ENCODE data around the gene ASPHD1. TPM values are rescaled to one million over a fixed set of nuclear protein-coding genes. Genes with fewer than 3 reads are reported as not detected.
"Not testable (repeated sequence)": the region's sequence is repeated elsewhere in the genome, so short reads cannot be mapped to it uniquely, and the experiment has no call there.

The ASPHD1 gene
- total RNA-seq, 4 donors from 2014 or later: not detected

- peak; percentile 71 to 97 for DNase-seq (ENCODE audit: low spot score in 2 of 2)
- TF ChIP-seq POLR2A (IDR thresholded peaks at IDR 0.05): no peak
- TF ChIP-seq, protein P1, sequence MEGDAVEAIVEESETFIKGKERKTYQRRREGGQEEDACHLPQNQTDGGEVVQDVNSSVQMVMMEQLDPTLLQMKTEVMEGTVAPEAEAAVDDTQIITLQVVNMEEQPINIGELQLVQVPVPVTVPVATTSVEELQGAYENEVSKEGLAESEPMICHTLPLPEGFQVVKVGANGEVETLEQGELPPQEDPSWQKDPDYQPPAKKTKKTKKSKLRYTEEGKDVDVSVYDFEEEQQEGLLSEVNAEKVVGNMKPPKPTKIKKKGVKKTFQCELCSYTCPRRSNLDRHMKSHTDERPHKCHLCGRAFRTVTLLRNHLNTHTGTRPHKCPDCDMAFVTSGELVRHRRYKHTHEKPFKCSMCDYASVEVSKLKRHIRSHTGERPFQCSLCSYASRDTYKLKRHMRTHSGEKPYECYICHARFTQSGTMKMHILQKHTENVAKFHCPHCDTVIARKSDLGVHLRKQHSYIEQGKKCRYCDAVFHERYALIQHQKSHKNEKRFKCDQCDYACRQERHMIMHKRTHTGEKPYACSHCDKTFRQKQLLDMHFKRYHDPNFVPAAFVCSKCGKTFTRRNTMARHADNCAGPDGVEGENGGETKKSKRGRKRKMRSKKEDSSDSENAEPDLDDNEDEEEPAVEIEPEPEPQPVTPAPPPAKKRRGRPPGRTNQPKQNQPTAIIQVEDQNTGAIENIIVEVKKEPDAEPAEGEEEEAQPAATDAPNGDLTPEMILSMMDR (IDR thresholded peaks at IDR 0.05): no peak
- intact Hi-C loops (cut with DNase I; ENCODE audit: low total_unique reads): no loop called here
- WGBS, 2 donors: 0 to 1% methylated on average over 43 to 44 of the region's 89 CpGs
- peak within 1 kb of the TSS; percentile 91 for H3K4me3 ChIP-seq (ENCODE audit: low read depth, poor library complexity, severe bottlenecking)
Measured at GRCh38 chr16:29925781-29926710, 25.8 kb downstream of the ASPHD1 start, which contains the start of gene KCTD13. TSS of gene KCTD13 (minus strand) at chr16:29926226. CDS start at chr16:29926033, 193 bp downstream.

DNA sequence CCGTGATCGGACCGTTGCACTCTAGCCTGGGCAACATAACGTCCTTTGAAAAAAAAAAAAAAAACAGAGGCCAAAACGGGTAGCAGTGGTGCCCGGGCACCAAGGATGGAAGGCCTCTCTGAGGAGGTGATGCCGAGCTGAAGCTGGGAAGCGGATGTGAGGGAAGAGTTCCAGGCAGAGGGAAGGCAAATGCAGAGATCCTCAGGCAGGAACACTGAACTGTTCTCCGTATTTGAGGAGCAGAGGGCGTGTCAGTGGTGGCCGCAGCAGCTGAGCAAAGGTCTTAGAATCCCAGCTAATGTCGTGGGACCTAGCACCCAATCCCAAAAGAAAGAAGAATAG, 26.4 kb downstream of the ASPHD1 start:
- 2 to 3% methylated on average over 12 of the region's 12 CpGs for WGBS, 2 donors
- TF ChIP-seq POLR2A (IDR thresholded peaks at IDR 0.05): no peak
- TF ChIP-seq, protein P1 (IDR thresholded peaks at IDR 0.05): no peak
- DNase-seq (ENCODE audit: low spot score in 2 of 2): no peak
- peak overlapping the region; percentile 91 for H3K4me3 ChIP-seq (ENCODE audit: low read depth, poor library complexity, severe bottlenecking)
- intact Hi-C loops (cut with DNase I; ENCODE audit: low total_unique reads): no loop called here

DNA sequence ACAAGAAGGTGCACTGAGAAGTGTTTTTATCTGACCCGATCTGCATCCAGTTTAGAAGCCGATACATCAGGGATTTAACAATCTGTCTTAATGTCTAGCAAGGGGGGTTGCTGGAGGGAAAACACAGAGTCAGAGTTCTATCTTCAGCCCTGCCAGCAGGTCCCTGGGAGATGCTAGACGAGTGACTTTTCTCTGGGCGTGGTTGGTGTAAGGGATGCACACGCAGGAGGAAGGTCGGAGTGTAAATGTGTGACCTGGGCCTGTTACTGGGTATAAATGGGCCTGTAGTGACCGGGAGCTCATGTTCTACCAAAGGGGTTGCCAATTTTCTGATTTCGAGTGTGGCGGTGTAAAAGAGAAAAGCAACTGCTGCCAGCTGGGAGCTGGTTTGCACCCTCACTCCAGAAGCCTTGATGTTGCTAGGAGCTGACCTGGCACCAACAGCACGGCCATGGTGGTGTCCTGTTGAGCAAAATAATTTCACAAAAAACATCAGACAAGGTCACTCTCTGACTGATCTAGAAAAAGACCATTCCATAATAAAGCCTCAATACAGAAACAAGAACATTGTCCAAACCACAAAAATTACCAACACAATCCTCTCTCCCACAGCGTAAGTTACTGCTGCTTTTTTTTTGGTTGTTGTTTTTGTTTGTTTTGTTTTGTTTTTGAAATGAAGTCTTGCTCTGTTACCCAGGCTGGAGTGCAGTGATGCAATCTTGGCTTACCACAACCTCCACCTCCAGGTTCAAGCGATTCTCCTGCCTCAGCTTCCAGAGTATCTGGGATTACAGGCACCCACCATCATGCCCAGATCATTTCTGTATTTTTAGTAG, 27.0 kb downstream of the ASPHD1 start:
- 56 to 58% methylated on average over 12 of the region's 12 CpGs for WGBS, 2 donors
- DNase-seq (ENCODE audit: low spot score in 2 of 2): peak in 1 of 2 donors; percentile 57
- intact Hi-C loops (cut with DNase I; ENCODE audit: low total_unique reads): no loop called here
- no peak overlapping the region for H3K4me3 ChIP-seq (ENCODE audit: low read depth, poor library complexity, severe bottlenecking)
- TF ChIP-seq POLR2A (IDR thresholded peaks at IDR 0.05): no peak
- TF ChIP-seq, protein P1 (IDR thresholded peaks at IDR 0.05): no peak

- intact Hi-C loops (cut with DNase I; ENCODE audit: low total_unique reads); DNase-seq (ENCODE audit: low spot score in 2 of 2); H3K4me3 ChIP-seq (ENCODE audit: low read depth, poor library complexity, severe bottlenecking): not testable (repeated sequence)
- 96 to 100% methylated on average over 2 of the region's 2 CpGs for WGBS, 2 donors
Measured at GRCh38 chr16:29931750-29932149, 31.5 kb downstream of the ASPHD1 start.

DNA sequence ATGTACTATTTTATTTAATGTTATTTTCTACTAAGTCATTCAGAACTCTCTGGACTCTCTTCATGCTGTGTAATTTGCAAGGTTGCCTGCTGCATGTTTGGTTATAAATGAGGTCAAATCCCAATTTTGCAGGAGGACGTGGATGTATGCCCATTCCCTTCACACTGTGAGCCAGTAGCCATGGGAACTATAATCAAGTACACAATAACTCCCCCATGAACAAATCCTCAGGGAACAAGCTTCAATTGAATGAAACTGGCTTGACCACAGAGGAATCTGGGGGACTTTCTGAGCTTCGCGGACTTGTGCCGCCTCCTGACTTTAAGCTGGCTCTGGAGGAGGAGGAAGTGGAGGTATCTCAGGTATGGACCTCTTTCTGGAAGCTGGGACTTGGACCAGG, 40.4 kb downstream of the ASPHD1 start:
- intact Hi-C loops (cut with DNase I; ENCODE audit: low total_unique reads): no loop called here
- TF ChIP-seq POLR2A (IDR thresholded peaks at IDR 0.05): no peak
- TF ChIP-seq, protein P1 (IDR thresholded peaks at IDR 0.05): no peak
- WGBS, 2 donors: 58 to 74% methylated on average over 4 of the region's 4 CpGs
- H3K4me3 ChIP-seq (ENCODE audit: low read depth, poor library complexity, severe bottlenecking): no peak overlapping the region
- DNase-seq (ENCODE audit: low spot score in 2 of 2): peak in 1 of 2 donors; percentile 29

Data from lower leg skin (tissue), 4 donors.